ENCODE results near the gene SCGN.

Gene SCGN

GRCh38 chr6:25640891-25641290, 11.1 kb upstream of the SCGN start:
- no peak for DNase-seq (ENCODE audit: low read depth)

GRCh38 chr6:25641377-25641776, 10.6 kb upstream of the SCGN start:
- DNase-seq (ENCODE audit: low read depth): no peak

- no peak for DNase-seq (ENCODE audit: low read depth)
Observed at GRCh38 chr6:25641940-25642666, 9.9 kb upstream of the SCGN start.

- no peak for DNase-seq (ENCODE audit: low read depth)
Observed at GRCh38 chr6:25642667-25643328, 9.2 kb upstream of the SCGN start.

- no peak for DNase-seq (ENCODE audit: low read depth)
Observed at GRCh38 chr6:25645916-25646315, 6.1 kb upstream of the SCGN start.

- no peak for DNase-seq (ENCODE audit: low read depth)
Observed at GRCh38 chr6:25649611-25650010, 2.4 kb upstream of the SCGN start.

- no peak for DNase-seq (ENCODE audit: low read depth)
Observed at GRCh38 chr6:25655723-25656122, 3.7 kb downstream of the SCGN start.

GRCh38 chr6:25659633-25660368, 7.8 kb downstream of the SCGN start:
- DNase-seq (ENCODE audit: low read depth): no peak

- no peak for DNase-seq (ENCODE audit: low read depth)
Observed at GRCh38 chr6:25660512-25660911, 8.5 kb downstream of the SCGN start.

- no peak for DNase-seq (ENCODE audit: low read depth)
Observed at GRCh38 chr6:25661129-25661779, 9.2 kb downstream of the SCGN start.

- DNase-seq (ENCODE audit: low read depth): no peak
Observed at GRCh38 chr6:25665455-25665854, 13.4 kb downstream of the SCGN start.

GRCh38 chr6:25669413-25669812, 17.4 kb downstream of the SCGN start:
- DNase-seq (ENCODE audit: low read depth): no peak

- DNase-seq (ENCODE audit: low read depth): no peak
Observed at GRCh38 chr6:25670208-25670607, 18.2 kb downstream of the SCGN start.

GRCh38 chr6:25670793-25671513, 18.9 kb downstream of the SCGN start:
- DNase-seq (ENCODE audit: low read depth): no peak

- no peak for DNase-seq (ENCODE audit: low read depth)
Observed at GRCh38 chr6:25671652-25672051, 19.6 kb downstream of the SCGN start.

GRCh38 chr6:25675167-25675566, 23.2 kb downstream of the SCGN start:
- DNase-seq (ENCODE audit: low read depth): no peak

- no peak for DNase-seq (ENCODE audit: low read depth)
Observed at GRCh38 chr6:25676775-25677174, 24.8 kb downstream of the SCGN start.

GRCh38 chr6:25681848-25682247, 29.8 kb downstream of the SCGN start:
- DNase-seq (ENCODE audit: low read depth): no peak

- no peak for DNase-seq (ENCODE audit: low read depth)
Observed at GRCh38 chr6:25682324-25682723, 30.3 kb downstream of the SCGN start.

GRCh38 chr6:25684565-25684964, 32.5 kb downstream of the SCGN start:
- DNase-seq (ENCODE audit: low read depth): no peak

GRCh38 chr6:25685251-25685650, 33.2 kb downstream of the SCGN start:
- DNase-seq (ENCODE audit: low read depth): no peak

- no peak for DNase-seq (ENCODE audit: low read depth)
Observed at GRCh38 chr6:25685896-25686295, 33.9 kb downstream of the SCGN start.
